ENCODE data around the gene KRTAP5-2. TPM values are rescaled to one million over a fixed set of nuclear protein-coding genes. Genes with fewer than 3 reads are reported as not detected.

Gene KRTAP5-2
- total RNA-seq, 1 donor from 2014 or later, result not detected

GRCh38 chr11:1565173-1565903, 32.8 kb downstream of the KRTAP5-2 start:
- intact Hi-C loops (cut with micrococcal nuclease), result no loop called here
- Histone ChIP-seq H3K27ac (replicated peaks) (peak overlapping the region; percentile 76), H3K9me3 (replicated peaks) (no peaks in the 10 kb centered on the region), H3K4me3 (no peak overlapping the region), H3K27me3 (ENCODE audit: low read depth) (no peaks in the 10 kb centered on the region), H3K4me1 (peaks cover 74% of the 10 kb centered on the region), H3K36me3 (peaks cover 21% of the 10 kb centered on the region)
- DNase-seq, result no peak
- no peak for TF ChIP-seq CTCF (IDR thresholded peaks at IDR 0.05; ENCODE audit: borderline replicate concordance)

- DNase-seq, result peak; percentile 75
- Histone ChIP-seq H3K27ac (replicated peaks) (peak overlapping the region; percentile 76), H3K27me3 (ENCODE audit: low read depth) (no peaks in the 10 kb centered on the region), H3K4me1 (peaks cover 74% of the 10 kb centered on the region), H3K36me3 (peaks cover 21% of the 10 kb centered on the region), H3K4me3 (no peak overlapping the region), H3K9me3 (replicated peaks) (no peaks in the 10 kb centered on the region)
- intact Hi-C loops (cut with micrococcal nuclease), result no loop called here
- no peak for TF ChIP-seq CTCF (IDR thresholded peaks at IDR 0.05; ENCODE audit: borderline replicate concordance)
Measured at GRCh38 chr11:1564535-1565172, 33.4 kb downstream of the KRTAP5-2 start.

- H3K9me3 ChIP-seq (replicated peaks), result no peaks in the 10 kb centered on the region
- H3K27me3 ChIP-seq (ENCODE audit: low read depth), result no peaks in the 10 kb centered on the region
- H3K36me3 ChIP-seq, result peaks cover 21% of the 10 kb centered on the region
- no peak overlapping the region for H3K4me3 ChIP-seq
- intact Hi-C loops (cut with micrococcal nuclease), result no loop called here
- H3K27ac ChIP-seq (replicated peaks), result peak overlapping the region; percentile 76
- TF ChIP-seq CTCF (IDR thresholded peaks at IDR 0.05; ENCODE audit: borderline replicate concordance), result no peak
- no peak for DNase-seq
- peaks cover 74% of the 10 kb centered on the region for H3K4me1 ChIP-seq
Measured at GRCh38 chr11:1563697-1564534, 34.2 kb downstream of the KRTAP5-2 start.

- no peaks in the 10 kb centered on the region for H3K27me3 ChIP-seq (ENCODE audit: low read depth)
- no peak overlapping the region for H3K4me3 ChIP-seq
- intact Hi-C loops (cut with micrococcal nuclease), result no loop called here
- TF ChIP-seq CTCF (IDR thresholded peaks at IDR 0.05; ENCODE audit: borderline replicate concordance), result no peak
- no peak for DNase-seq
- no peaks in the 10 kb centered on the region for H3K9me3 ChIP-seq (replicated peaks)
- peaks cover 21% of the 10 kb centered on the region for H3K36me3 ChIP-seq
- H3K4me1 ChIP-seq, result peaks cover 74% of the 10 kb centered on the region
- H3K27ac ChIP-seq (replicated peaks), result no peak overlapping the region
Measured at GRCh38 chr11:1563149-1563638, 34.9 kb downstream of the KRTAP5-2 start.

- H3K27ac ChIP-seq (replicated peaks), result no peak overlapping the region
- DNase-seq, result no peak
- TF ChIP-seq CTCF (IDR thresholded peaks at IDR 0.05; ENCODE audit: borderline replicate concordance), result no peak
- no peaks in the 10 kb centered on the region for H3K27me3 ChIP-seq (ENCODE audit: low read depth)
- intact Hi-C loops (cut with micrococcal nuclease), result no loop called here
- no peaks in the 10 kb centered on the region for H3K9me3 ChIP-seq (replicated peaks)
- no peak overlapping the region for H3K4me3 ChIP-seq
- peaks cover 74% of the 10 kb centered on the region for H3K4me1 ChIP-seq
- peaks cover 24% of the 10 kb centered on the region for H3K36me3 ChIP-seq
Measured at GRCh38 chr11:1562469-1563148, 35.5 kb downstream of the KRTAP5-2 start.
